Activated CD4-positive, alpha-beta T cell treated with anti-CD3 and anti-CD28 coated beads, Interleukin-2, amount 50 U/mL, for 1 hour (primary cell): Measurements from ENCODE around the gene CBLN3.
"Not testable (repeated sequence)": the region's sequence is repeated elsewhere in the genome, so short reads cannot be mapped to it uniquely, and the experiment has no call there.

Experiments
- DNase-seq: peaks from one replicate; pipeline ENCODE4 v3.0.0-alpha.2; 2020

The CBLN3 gene

GRCh38 chr14:24429395-24430142 is at the start of gene CBLN3, which contains the start of gene KHNYN:
Gene CBLN3 (minus strand): TSS chr14:24429668. CDS start chr14:24429054, 614 bp downstream.
Gene KHNYN (plus strand): TSS chr14:24429954. CDS start chr14:24430731, 777 bp downstream.
- peak; percentile 84 for DNase-seq

GRCh38 chr14:24475261-24475660 is 45.8 kb upstream of the CBLN3 start:
- no peak for DNase-seq

GRCh38 chr14:24473211-24473610 is 43.7 kb upstream of the CBLN3 start:
- no peak for DNase-seq

- DNase-seq: not testable (repeated sequence)
Observed at GRCh38 chr14:24470450-24470849, 41.0 kb upstream of the CBLN3 start.

GRCh38 chr14:24465805-24466204 is 36.3 kb upstream of the CBLN3 start:
- DNase-seq: no peak

GRCh38 chr14:24465368-24465767 is 35.9 kb upstream of the CBLN3 start:
- DNase-seq: no peak

GRCh38 chr14:24463884-24464785 is 34.7 kb upstream of the CBLN3 start:
- DNase-seq: no peak

- DNase-seq: no peak
Observed at GRCh38 chr14:24463017-24463883, 33.8 kb upstream of the CBLN3 start.

GRCh38 chr14:24461336-24461735 is 31.9 kb upstream of the CBLN3 start:
- DNase-seq: no peak

GRCh38 chr14:24459331-24459730 is 29.9 kb upstream of the CBLN3 start:
- no peak for DNase-seq

- no peak for DNase-seq
Observed at GRCh38 chr14:24458736-24459135, 29.3 kb upstream of the CBLN3 start.

GRCh38 chr14:24456980-24457379 is 27.5 kb upstream of the CBLN3 start:
- DNase-seq: no peak

GRCh38 chr14:24450828-24451227 is 21.4 kb upstream of the CBLN3 start:
- DNase-seq: not testable (repeated sequence)

GRCh38 chr14:24443053-24443665 is 13.7 kb upstream of the CBLN3 start:
- no peak for DNase-seq

GRCh38 chr14:24442240-24443052 is 13.0 kb upstream of the CBLN3 start, which contains the start of gene SDR39U1:
Gene SDR39U1 (minus strand): TSS chr14:24442776. CDS start chr14:24442769, 7 bp downstream.
- peak; percentile 94 for DNase-seq

- no peak for DNase-seq
Observed at GRCh38 chr14:24441904-24442239, 12.4 kb upstream of the CBLN3 start.

- DNase-seq: no peak
Observed at GRCh38 chr14:24441485-24441884, 12.0 kb upstream of the CBLN3 start.

GRCh38 chr14:24440606-24441399 is 11.3 kb upstream of the CBLN3 start:
- no peak for DNase-seq

- DNase-seq: no peak
Observed at GRCh38 chr14:24439830-24440605, 10.6 kb upstream of the CBLN3 start.

GRCh38 chr14:24439257-24439656 is 9.8 kb upstream of the CBLN3 start:
- no peak for DNase-seq
